T follicular helper cell (primary cell): Measurements from ENCODE around the gene PRSS1.
A peak's percentile ranks its signal among the peaks of the same experiment; 100 is the strongest.
"Not testable (repeated sequence)": the region's sequence is repeated elsewhere in the genome, so short reads cannot be mapped to it uniquely, and the experiment has no call there.

Source experiments
- DNase-seq: peaks from one replicate; pipeline ENCODE4 v3.0.0-alpha.2; 2020; ENCODE audit warnings: low read depth
- total RNA-seq, 2 experiments: gene quantifications; one replicate each; lab custom pipeline; 2026; lab: John Stamatoyannopoulos, UW

PRSS1 gene
- 0 to 0.06 reads per million in 2 experiments for total RNA-seq

DNA sequence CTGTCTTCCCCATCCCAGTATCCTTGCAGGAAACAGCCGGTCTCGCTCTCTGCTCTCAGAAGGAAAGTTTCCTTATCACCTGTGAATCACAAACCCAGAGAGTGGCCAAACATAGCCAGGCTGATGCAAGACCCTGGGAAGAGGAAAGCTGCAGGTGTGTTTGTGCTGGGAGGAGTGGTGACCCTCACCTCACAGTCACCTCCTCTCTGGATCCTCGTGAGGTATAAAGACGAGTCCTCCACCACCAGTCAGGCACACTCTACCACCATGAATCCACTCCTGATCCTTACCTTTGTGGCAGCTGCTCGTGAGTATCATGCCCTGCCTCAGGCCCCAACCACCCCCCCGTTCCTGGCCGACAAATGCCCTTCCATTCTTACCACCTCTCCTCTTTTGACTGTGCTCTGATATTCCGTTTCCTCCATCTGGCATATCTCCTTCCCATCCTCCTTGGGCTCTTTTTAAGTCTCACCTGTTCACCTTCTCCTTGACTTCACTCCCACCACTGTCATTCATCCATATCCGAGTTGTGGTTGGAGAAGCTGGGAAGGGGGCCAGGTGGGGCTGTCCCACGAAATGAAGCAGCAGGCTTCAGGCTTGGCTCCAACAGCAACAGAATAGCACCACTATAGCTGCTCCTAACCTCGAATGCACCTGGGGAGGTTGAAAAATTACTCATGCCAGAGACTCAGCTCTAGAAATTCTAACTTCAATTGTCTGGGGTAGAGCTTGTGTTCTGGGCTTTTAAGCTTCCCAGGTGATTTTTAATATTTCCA, at the start of gene PRSS1:
Gene PRSS1, plus strand, starts transcription at position 255 of the 776 bp plus-strand sequence. Its CDS starts 13 bp downstream, at position 268.
- no peak for DNase-seq

DNA sequence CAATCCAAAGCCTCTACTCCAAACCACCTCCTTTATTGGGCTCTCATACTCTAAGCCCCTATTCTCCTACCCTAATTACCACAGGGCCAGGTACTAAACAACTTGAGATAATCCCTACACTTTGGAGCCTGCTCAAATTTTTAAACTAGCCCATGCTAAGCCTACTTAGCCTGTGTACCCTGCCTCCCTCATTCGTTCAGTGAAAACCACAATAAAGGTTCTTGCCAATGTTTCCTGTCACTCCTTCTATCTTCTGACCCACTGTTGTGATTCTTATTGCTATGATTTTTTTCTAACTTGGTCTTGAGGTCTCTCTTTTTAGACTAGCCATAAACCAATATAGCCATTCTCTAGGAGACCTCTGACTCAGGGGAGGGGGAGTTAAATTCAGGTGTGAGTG, 48.3 kb upstream of the PRSS1 start:
- not testable (repeated sequence) for DNase-seq

DNA sequence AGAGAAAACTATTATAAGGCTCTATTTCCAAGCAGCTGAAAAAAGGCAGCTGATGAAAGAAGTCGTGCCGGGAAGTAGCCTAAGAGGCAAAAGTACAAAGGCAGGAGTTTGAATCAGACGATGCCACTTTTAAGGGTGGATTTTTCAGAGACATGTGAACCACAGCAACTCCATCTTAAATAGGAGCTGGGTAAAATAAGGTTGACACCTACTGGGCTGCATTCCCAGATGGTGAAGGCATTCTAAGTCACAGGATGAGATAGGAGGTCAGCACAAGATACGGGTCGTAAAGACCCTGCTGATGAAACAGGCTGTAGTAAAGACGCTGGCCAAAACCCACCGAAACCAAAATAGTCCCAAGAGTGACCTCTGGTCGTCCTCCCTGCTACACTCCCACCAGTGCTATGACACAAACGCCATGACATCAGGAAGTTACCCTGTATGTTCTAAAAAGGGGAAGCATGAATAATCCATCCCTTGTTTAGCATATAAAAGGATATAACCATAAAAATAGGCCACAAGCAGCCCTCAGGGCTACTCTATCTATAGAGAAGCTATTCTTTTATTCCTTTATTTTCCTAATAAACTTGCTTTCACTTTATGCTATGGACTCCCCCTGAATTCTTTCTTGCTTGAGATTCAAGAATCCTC, 45.5 kb upstream of the PRSS1 start:
- DNase-seq, result no peak

DNA sequence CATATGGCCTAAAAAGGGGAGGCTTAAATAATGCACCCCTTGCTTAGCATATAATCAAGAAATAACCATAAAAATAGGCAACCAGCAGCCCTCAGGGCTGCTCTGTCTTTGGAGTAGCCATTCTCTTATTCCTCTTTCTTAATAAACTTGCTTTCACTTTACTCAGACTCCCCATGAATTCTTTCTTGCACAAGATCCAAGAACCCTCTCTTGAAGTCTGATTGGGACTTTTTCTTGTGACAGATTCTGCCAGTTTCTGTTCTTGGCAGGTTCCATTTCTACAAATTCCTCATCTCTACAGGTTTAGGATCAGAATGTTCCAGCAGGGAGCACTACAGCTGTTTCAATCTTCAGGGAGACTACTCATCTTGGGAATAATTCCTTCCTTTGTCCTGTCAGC, 40.5 kb upstream of the PRSS1 start:
- not testable (repeated sequence) for DNase-seq

DNA sequence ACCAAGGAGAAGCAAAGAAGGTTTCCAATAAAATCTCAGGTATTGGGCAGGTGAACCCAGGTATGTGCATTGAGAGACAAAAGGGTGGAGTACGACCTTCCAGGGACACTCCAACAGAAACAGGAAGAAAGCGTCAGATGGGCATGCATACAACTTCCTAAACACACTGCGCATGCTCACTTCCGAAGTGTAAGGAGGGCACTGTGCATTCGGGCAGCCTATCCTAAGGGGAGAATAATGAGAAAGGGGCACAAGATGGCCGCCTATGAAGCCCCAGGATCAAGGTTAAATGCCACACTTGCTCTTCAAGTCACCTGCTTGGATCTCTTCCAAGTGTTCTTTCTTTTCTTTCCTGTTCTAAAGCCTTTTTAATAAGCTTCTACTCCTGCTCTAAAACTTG, 39.4 kb upstream of the PRSS1 start:
- DNase-seq, result no peak

DNA sequence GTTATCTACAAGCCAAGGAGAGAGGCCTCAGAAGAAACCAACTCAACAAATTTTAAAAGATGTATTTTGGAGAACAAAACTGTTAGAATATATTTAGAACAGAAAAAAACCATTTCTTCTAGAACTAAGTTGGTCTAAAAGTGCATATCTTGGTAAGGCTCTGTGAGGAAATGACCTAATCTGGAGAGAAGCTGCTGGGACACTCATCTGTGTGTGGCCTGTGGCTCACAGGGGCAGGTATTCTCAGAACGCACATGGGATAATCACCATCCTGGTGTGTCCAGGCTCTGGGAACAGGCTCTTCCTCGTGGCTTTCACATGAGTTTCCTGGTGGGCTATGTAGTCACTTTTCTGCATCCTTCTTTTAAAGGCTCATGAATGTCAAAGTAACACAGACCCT, 38.1 kb upstream of the PRSS1 start:
- no peak for DNase-seq

DNA sequence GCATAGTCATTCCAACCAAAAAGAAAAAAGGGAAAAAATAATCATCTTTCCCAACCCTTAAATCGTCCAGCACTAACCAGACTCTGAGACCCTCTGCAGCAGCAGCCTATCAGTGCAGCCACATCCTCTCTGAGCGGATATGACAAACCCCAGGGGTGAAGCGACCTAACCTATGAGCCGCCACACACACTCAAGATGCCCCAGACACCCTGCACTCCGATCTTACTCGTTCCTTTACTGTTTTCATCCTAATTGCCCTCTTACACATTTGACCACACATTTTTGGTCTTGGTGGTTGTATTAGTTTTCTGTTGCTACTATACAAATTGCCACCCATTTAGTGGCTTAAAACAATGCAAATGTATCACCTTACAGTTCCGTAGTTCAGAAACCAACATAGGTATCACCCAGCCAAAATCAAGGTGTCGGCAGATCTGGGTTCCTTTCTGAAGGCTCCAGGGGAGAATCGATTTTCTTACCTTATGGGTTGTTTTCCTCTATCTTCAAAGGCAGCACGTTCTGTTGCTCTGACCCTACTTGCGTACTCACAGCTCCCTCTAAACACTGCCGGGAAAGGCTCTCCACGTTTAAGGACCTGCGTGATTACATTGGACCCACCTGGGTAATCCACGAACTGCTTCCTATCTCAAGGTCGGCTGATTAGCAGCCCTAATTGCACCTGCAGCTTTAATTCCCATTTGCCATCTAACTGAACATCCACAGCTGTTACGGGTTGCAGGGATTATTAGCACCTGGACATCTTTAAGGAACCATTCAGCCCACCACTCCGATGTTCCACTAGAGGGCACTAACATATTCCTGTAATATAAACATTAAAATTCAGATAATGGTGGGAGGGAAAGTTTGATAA, 37.3 kb upstream of the PRSS1 start:
- no peak for DNase-seq

DNA sequence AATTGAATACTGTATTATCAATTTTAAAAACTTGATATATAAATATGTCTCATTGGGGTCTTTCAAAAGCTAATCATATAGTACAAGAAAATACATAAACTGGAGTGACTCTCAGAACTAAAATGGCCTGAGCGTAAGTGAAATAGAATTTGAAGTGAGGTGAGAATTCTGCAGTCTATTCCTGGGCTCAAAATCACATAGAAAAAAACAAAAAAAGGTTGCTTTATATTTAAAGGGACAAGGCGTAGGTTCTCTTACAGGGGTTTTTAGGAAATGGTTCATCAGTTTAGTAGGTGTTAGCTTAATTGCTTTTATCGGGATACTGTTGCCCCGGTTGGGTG, 36.7 kb upstream of the PRSS1 start:
- no peak for DNase-seq

DNA sequence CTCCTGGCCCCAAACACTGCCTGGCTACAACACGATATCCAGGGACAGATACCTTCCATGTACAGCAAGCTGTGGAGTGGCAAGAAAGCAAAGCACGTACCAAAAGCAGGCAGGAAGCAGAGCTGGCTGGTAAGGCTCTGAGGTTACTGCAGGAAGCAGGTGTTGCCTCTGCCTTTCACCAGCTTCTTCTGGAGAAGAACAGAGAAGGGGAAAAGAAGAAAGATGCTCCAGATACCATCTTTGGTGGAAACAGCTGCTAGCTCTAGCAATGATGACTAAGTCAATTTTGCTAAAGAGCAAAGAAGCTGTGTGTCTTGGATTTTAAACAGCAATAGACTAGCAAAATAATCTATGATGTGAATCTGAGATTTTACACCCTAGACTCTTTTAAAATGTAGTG, 34.9 kb upstream of the PRSS1 start:
- peak; percentile 28 for DNase-seq

DNA sequence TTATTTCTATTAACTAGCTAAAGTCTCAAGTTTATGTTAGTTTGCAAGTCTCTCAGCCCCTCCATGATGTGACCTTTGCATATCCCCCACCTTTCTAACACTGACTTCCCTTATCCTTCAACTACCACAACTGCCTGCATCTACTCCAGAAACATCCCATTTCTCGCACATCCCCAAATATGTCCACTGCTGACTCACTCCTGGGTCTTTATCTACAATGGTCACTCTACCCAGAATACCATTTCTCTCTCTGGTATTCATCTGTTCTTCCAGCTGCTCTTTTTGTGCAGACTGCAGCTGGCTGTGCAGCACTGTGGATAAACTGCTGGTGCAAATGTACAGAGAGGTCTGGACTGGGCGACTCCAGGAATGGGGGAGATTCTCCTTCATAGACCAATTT, 32.7 kb upstream of the PRSS1 start:
- no peak for DNase-seq

DNA sequence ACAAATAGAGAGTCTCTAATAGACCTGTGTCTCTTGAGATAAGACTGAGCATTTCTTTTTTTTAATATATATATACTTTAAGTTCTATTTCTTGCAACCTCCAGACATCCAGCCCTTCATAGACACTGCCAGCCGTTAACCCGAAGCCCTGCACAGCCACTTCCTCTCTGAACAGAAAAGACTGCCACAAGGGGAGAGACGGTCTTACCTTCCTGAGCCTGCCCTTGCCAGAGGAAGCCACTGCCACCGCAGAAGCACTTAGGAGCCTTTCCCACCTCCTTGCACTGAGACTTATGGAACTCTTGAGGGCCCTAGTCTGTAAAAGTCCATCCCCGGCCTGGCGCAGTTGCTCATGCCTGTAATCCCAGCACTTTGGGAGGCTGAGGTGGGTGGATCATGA, 31.8 kb upstream of the PRSS1 start:
- no peak for DNase-seq

DNA sequence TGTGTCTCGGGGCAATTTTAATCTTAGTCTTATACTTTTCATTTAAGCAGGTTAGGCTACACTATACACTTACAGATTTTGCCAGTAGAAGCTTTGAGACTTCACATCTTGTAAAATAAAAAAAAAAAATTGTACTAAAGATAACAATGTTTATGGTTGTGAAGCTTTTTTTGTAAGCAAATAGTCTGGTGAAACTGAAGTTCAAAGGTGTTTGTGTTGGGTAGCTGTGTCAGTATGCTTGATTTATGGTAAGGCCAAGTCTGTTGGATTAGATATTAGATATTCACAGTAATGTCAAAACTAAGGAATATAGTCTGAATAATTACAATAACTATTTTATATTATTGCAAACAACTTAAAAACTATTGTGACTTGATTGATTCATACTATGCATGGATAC, 31.0 kb upstream of the PRSS1 start:
- DNase-seq, result no peak

DNA sequence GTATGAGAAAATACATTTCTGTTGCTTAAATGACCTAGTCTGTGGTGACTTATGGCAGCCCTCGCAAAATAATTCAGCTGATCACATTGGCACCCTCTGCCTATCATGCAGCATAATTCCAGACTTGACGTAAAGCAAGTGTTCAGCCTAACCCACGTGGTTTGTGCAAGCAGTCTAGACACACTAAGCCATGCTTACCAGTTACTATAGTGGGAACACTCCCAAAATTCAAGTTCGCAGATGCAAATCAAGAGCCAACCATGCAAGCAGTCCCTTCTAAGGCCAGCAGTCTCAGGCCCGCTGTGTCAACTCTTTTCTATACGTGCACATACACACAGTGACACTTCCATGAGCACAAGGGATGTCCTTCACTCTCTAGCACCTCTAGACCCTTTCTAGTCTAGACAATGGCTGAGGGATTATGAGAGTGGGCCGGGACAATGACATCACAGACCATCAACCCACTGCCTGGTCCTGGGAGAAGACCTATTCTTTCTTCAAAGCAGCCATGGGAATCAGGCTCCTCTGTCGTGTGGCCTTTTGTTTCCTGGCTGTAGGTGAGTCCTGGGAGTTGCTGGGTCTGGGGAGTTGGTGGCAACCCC, 29.0 kb upstream of the PRSS1 start:
- DNase-seq, result no peak

DNA sequence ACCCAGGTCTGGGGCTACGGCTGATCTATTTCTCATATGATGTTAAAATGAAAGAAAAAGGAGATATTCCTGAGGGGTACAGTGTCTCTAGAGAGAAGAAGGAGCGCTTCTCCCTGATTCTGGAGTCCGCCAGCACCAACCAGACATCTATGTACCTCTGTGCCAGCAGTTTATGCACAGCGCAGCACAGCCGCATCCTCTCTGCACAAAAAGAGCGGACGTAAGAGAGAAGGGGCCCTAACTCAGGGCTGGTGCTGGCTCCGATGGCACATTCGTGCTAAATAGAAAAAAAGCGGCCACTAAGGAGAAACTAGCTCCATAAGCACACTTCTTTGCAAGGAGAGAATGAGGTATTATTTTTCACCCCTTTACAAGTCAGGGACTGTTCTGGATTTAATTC, 28.3 kb upstream of the PRSS1 start:
- DNase-seq, result no peak

DNA sequence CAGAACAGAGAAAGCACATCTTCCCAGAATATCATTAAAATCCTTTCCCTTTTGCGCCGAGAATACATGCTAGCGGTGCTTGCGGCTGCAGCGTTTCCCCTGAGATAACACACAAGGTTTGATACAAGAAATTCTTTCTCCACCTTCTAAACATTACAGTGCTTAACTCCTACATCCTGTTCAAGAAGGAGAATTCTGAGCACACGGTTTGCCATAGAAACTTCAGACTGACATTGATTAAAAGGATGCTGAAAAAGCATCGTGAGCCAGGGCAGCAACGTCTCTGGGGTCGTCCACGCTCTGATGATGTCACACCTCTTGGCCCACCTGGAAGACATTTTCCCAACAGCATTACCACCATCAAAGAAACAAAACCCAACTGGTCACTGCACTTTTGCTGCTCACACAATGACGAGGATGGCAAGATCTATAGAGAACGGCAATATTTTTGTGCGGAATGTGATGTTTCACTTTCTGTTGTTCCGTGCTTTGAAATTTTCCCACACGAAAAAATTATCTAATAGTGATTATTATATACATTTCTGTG, 27.0 kb upstream of the PRSS1 start:
- DNase-seq, result no peak

DNA sequence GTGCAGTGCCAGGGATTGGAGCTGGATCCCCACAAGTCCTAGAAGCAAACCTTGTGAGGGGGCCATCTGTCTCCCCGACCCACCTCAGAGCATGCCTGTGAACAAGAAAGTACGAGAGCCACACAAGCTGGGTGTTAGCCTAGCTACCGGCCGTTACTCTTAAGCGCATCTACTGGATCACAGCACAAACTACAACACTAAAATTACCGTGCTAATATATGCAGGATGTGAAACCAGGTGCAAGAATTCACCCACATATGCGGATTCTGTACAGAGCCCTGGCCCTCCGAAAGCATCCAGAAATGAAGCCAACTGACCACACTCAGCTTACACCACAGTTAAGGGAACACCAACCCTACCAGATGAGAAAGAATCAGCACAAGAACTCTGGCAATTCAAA, 16.0 kb upstream of the PRSS1 start:
- DNase-seq, result no peak

DNA sequence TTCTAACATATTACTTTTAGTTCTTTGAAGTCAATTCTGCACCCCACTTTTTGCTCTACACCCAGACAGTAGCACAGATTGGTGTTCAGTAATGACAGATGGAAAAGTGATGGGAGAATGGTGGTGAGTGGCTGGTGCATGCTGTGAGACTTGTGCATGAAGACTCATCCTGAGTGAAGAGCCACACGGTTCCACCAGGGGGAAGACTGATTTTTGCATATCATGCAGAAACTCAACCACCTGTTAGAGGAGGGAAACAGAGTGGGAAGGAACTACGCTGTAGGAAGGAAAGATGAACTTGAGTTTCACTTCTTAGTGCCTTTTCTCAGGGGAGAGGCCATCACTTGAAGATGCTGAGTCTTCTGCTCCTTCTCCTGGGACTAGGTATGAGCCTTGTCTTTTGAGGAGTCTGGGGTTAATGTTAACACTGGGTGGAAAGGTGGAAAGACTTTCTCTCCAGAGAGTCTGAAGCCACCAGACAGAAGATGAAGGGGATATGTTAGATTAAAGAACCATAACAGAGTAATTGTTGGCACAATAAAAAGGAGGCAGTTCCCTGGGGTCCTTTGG, 9.3 kb upstream of the PRSS1 start:
- DNase-seq, result no peak

DNA sequence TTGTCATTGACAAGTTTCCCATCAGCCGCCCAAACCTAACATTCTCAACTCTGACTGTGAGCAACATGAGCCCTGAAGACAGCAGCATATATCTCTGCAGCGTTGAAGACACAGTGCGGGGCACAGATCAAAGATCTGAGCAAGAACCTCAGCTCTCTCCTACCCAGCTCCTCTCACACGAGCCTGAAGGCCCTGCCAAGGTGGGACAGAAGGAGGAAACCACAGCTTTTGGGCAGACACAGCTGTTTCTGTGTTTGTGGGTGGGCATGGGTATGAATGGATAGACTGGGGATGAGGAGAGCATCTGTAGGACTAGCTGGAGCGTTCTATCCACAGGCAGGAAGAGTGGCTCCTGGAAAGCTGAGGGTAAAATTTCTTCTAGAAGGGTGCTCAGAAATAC, 8.5 kb upstream of the PRSS1 start:
- no peak for DNase-seq

DNA sequence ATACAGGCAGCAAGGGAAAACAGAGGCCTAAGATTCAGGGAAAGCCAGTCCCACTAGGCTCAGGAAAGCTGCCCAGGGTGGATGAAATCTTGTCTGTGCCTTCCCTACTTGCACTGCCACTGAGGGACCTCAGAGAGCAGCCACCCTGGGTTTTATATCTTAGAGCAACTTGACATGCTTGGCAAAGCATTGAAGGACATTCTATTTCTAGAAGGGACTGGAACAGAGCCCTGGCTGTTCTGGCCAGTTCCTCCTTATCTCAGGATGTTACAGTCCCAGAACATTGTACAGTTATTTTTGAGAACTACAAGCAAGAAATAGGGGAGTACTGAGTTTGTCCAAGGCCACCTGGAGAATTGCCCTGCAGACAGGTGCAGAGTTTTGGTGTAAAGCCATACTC, 7.3 kb upstream of the PRSS1 start:
- DNase-seq, result not testable (repeated sequence)

DNA sequence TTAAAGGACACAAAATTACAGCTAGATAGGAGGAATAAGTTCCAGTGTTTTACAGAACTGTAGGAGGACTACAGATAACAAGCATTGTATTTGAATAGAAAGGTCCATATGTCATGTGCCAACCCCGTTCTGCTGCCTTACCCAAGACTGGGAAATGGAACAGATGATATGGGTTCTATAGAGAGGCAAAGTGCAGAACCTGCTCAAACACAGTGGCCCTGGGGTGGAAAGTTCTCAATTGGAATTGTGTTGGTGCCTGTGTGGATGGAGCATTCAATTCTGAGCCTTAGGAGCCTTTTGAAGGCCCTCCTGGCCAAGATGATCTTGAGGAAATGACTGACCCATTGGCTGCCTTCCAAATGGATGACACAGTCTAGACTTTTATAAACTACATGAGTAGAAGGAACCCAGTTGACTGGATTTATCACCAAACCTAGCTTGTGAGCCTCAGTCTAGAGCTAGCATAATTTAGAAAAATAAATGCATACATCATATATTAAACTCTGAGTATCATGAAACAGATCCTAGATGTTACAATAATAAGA, 4.1 kb upstream of the PRSS1 start:
- DNase-seq, result no peak

DNA sequence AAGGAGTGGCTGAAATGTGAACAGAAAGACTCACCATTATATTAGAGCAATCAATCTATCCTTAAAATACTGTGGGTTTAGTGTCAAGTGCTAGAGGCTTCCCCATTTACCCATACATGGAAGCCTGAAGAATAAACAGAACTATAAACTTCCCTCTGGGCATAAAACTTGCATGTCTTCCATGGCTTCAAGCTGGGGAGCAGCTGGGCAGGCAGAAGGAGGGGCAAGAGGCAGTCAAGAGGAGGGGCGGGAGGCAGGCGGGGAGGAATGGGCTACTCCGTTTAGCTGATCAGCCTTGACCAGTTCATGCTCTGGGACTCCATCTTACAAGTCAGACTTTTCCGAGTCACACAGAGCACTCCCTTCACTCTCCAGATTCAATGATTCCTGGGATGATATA, 3.5 kb upstream of the PRSS1 start:
- DNase-seq, result no peak
